ENCODE measurements around the gene SHISAL1.

The SHISAL1 gene

GRCh38 chr22:44312766-44313165 is at the start of gene SHISAL1:
Gene SHISAL1, minus strand, starts transcription at chr22:44312951. Its CDS starts 12,006 bp downstream, at chr22:44300945.
- no peaks in the 10 kb centered on the region for H3K27me3 Mint-ChIP-seq
- no peaks in the 10 kb centered on the region for H3K36me3 Mint-ChIP-seq
- H3K4me1 Mint-ChIP-seq: peaks cover 4% of the 10 kb centered on the region
- no peak within 1 kb of the TSS for H3K4me3 Mint-ChIP-seq
- no peak within 1 kb of the TSS for H3K27ac Mint-ChIP-seq
- H3K9me3 Mint-ChIP-seq: no peaks in the 10 kb centered on the region

- Mint-ChIP-seq H3K27ac (no peak overlapping the region), H3K4me1 (no peaks in the 10 kb centered on the region), H3K27me3 (peaks cover 1% of the 10 kb centered on the region), H3K4me3 (no peak overlapping the region), H3K9me3 (no peaks in the 10 kb centered on the region), H3K36me3 (no peaks in the 10 kb centered on the region)
Observed at GRCh38 chr22:44361391-44362126, 48.8 kb upstream of the SHISAL1 start.

GRCh38 chr22:44360668-44361381 is 48.1 kb upstream of the SHISAL1 start:
- H3K4me1 Mint-ChIP-seq: no peaks in the 10 kb centered on the region
- no peak overlapping the region for H3K27ac Mint-ChIP-seq
- no peak overlapping the region for H3K4me3 Mint-ChIP-seq
- H3K27me3 Mint-ChIP-seq: peaks cover 3% of the 10 kb centered on the region
- no peaks in the 10 kb centered on the region for H3K9me3 Mint-ChIP-seq
- H3K36me3 Mint-ChIP-seq: no peaks in the 10 kb centered on the region

GRCh38 chr22:44360306-44360667 is 47.5 kb upstream of the SHISAL1 start:
- Mint-ChIP-seq H3K27me3 (peaks cover 6% of the 10 kb centered on the region), H3K9me3 (no peaks in the 10 kb centered on the region), H3K36me3 (no peaks in the 10 kb centered on the region), H3K4me1 (no peaks in the 10 kb centered on the region), H3K27ac (no peak overlapping the region), H3K4me3 (no peak overlapping the region)

GRCh38 chr22:44359496-44360110 is 46.9 kb upstream of the SHISAL1 start:
- Mint-ChIP-seq H3K4me1 (no peaks in the 10 kb centered on the region), H3K27ac (no peak overlapping the region), H3K4me3 (no peak overlapping the region), H3K36me3 (no peaks in the 10 kb centered on the region), H3K27me3 (peaks cover 7% of the 10 kb centered on the region), H3K9me3 (no peaks in the 10 kb centered on the region)

GRCh38 chr22:44358709-44359440 is 46.1 kb upstream of the SHISAL1 start:
- no peaks in the 10 kb centered on the region for H3K36me3 Mint-ChIP-seq
- H3K27me3 Mint-ChIP-seq: peaks cover 7% of the 10 kb centered on the region
- H3K4me1 Mint-ChIP-seq: no peaks in the 10 kb centered on the region
- no peak overlapping the region for H3K27ac Mint-ChIP-seq
- no peak overlapping the region for H3K4me3 Mint-ChIP-seq
- H3K9me3 Mint-ChIP-seq: no peaks in the 10 kb centered on the region

- peaks cover 8% of the 10 kb centered on the region for H3K27me3 Mint-ChIP-seq
- H3K4me3 Mint-ChIP-seq: no peak overlapping the region
- H3K4me1 Mint-ChIP-seq: no peaks in the 10 kb centered on the region
- H3K27ac Mint-ChIP-seq: no peak overlapping the region
- H3K36me3 Mint-ChIP-seq: no peaks in the 10 kb centered on the region
- no peaks in the 10 kb centered on the region for H3K9me3 Mint-ChIP-seq
Observed at GRCh38 chr22:44357966-44358465, 45.3 kb upstream of the SHISAL1 start.

- Mint-ChIP-seq H3K27me3 (peaks cover 8% of the 10 kb centered on the region), H3K36me3 (no peaks in the 10 kb centered on the region), H3K4me1 (no peaks in the 10 kb centered on the region), H3K4me3 (no peak overlapping the region), H3K9me3 (no peaks in the 10 kb centered on the region), H3K27ac (peak overlapping the region; percentile 4)
Observed at GRCh38 chr22:44357296-44357965, 44.7 kb upstream of the SHISAL1 start.

GRCh38 chr22:44355716-44356070 is 42.9 kb upstream of the SHISAL1 start:
- Mint-ChIP-seq H3K27me3 (peaks cover 8% of the 10 kb centered on the region), H3K27ac (no peak overlapping the region), H3K4me1 (peaks cover 4% of the 10 kb centered on the region), H3K36me3 (no peaks in the 10 kb centered on the region), H3K4me3 (no peak overlapping the region), H3K9me3 (no peaks in the 10 kb centered on the region)

- peaks cover 4% of the 10 kb centered on the region for H3K4me1 Mint-ChIP-seq
- no peaks in the 10 kb centered on the region for H3K9me3 Mint-ChIP-seq
- H3K4me3 Mint-ChIP-seq: no peak overlapping the region
- H3K27ac Mint-ChIP-seq: peak overlapping the region; percentile 71
- peaks cover 8% of the 10 kb centered on the region for H3K27me3 Mint-ChIP-seq
- no peaks in the 10 kb centered on the region for H3K36me3 Mint-ChIP-seq
Observed at GRCh38 chr22:44354288-44354687, 41.5 kb upstream of the SHISAL1 start.

GRCh38 chr22:44353041-44353440 is 40.3 kb upstream of the SHISAL1 start:
- H3K36me3 Mint-ChIP-seq: no peaks in the 10 kb centered on the region
- H3K4me3 Mint-ChIP-seq: no peak overlapping the region
- no peak overlapping the region for H3K27ac Mint-ChIP-seq
- peaks cover 4% of the 10 kb centered on the region for H3K4me1 Mint-ChIP-seq
- H3K27me3 Mint-ChIP-seq: peaks cover 7% of the 10 kb centered on the region
- no peaks in the 10 kb centered on the region for H3K9me3 Mint-ChIP-seq

- Mint-ChIP-seq H3K9me3 (no peaks in the 10 kb centered on the region), H3K4me3 (no peak overlapping the region), H3K27me3 (peaks cover 7% of the 10 kb centered on the region), H3K27ac (no peak overlapping the region), H3K4me1 (peaks cover 4% of the 10 kb centered on the region), H3K36me3 (no peaks in the 10 kb centered on the region)
Observed at GRCh38 chr22:44352378-44353035, 39.8 kb upstream of the SHISAL1 start.

- Mint-ChIP-seq H3K4me3 (no peak overlapping the region), H3K4me1 (peaks cover 4% of the 10 kb centered on the region), H3K36me3 (no peaks in the 10 kb centered on the region), H3K27me3 (peaks cover 7% of the 10 kb centered on the region), H3K9me3 (no peaks in the 10 kb centered on the region), H3K27ac (no peak overlapping the region)
Observed at GRCh38 chr22:44351685-44352377, 39.1 kb upstream of the SHISAL1 start.

GRCh38 chr22:44351037-44351436 is 38.3 kb upstream of the SHISAL1 start:
- peaks cover 7% of the 10 kb centered on the region for H3K27me3 Mint-ChIP-seq

More at GRCh38 chr22:44351037-44351436, 38.3 kb upstream of the SHISAL1 start:
- Mint-ChIP-seq H3K4me1 (peaks cover 4% of the 10 kb centered on the region), H3K9me3 (no peaks in the 10 kb centered on the region), H3K27ac (peak overlapping the region; percentile 30), H3K36me3 (no peaks in the 10 kb centered on the region), H3K4me3 (no peak overlapping the region)
